ENCODE data around the gene TMEM217.

Gene TMEM217

DNA sequence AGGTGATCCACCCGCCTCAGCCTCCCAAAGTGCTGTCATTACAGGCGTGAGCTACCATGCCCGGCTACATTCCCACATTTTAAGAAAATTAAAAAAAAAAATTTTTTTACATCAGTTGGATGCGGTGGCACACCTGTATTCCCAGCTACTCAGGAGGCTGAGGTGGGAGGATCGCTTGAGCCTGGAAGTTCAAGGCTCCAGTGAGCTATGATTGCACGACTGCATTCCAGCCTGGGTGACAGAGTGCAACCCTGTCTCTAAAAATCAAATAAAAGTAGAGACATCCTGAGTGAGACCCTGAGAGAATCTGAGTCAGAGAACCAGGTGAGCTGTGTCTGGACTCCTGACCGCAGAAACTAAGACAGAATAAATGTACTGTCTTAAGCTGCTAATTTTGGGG, 49.2 kb downstream of the TMEM217 start:
- no peaks in the 10 kb centered on the region for H3K9me3 ChIP-seq (ENCODE audit: low read depth, low read length)
- DNase-seq (ENCODE audit: low read depth, low spot score) = no peak
- no peak overlapping the region for H3K27ac ChIP-seq
- H3K9ac ChIP-seq (ENCODE audit: insufficient read length) = no peak overlapping the region
- no peaks in the 10 kb centered on the region for H3K36me3 ChIP-seq (ENCODE audit: insufficient read depth, low read length)
- TF ChIP-seq EZH2 (IDR thresholded peaks at IDR 0.05) = no peak
- no peak for TF ChIP-seq POLR2AphosphoS5 (IDR thresholded peaks at IDR 0.05; ENCODE audit: borderline replicate concordance, low read depth, low read length)
- no peak for TF ChIP-seq FOXP2 (optimal IDR thresholded peaks at IDR 0.05; ENCODE audit: control extremely low read depth, extremely low read length, insufficient read depth)
- H3K4me3 ChIP-seq = no peak overlapping the region

GRCh38 chr6:37207903-37208456, 50.0 kb downstream of the TMEM217 start:
- Histone ChIP-seq H3K36me3 (ENCODE audit: insufficient read depth, low read length) (no peaks in the 10 kb centered on the region), H3K27ac (no peak overlapping the region), H3K9ac (ENCODE audit: insufficient read length) (no peak overlapping the region), H3K9me3 (ENCODE audit: low read depth, low read length) (no peaks in the 10 kb centered on the region), H3K4me3 (no peak overlapping the region)
- TF ChIP-seq POLR2AphosphoS5 (IDR thresholded peaks at IDR 0.05; ENCODE audit: borderline replicate concordance, low read depth, low read length) (no peak), EZH2 (IDR thresholded peaks at IDR 0.05) (no peak), FOXP2 (optimal IDR thresholded peaks at IDR 0.05; ENCODE audit: control extremely low read depth, extremely low read length, insufficient read depth) (no peak)
- DNase-seq (ENCODE audit: low read depth, low spot score) = no peak

DNA sequence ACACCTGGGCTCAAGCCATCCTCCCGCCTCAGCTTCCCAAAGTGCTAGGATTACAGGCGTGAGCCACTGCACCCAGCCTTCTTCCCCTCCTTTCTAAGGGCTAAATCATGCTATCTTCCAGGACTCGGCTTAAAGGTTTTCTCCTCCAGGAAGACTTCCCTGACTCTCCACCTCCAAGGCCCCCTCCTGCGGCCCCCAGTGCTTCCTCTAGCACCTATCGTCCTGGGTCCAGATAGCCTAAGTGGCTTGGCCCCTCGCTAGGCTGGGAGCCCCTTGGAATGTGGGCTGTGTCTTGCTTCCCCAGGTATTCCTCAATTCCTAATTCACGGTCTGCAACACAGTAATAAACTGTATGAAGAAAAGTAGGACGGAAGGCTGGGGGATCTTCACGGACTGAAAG, 51.3 kb downstream of the TMEM217 start:
- Histone ChIP-seq H3K36me3 (ENCODE audit: insufficient read depth, low read length) (no peaks in the 10 kb centered on the region), H3K27ac (no peak overlapping the region), H3K9ac (ENCODE audit: insufficient read length) (no peak overlapping the region), H3K9me3 (ENCODE audit: low read depth, low read length) (no peaks in the 10 kb centered on the region), H3K4me3 (no peak overlapping the region)
- no peak for DNase-seq (ENCODE audit: low read depth, low spot score)
- TF ChIP-seq EZH2 (IDR thresholded peaks at IDR 0.05) (no peak), POLR2AphosphoS5 (IDR thresholded peaks at IDR 0.05; ENCODE audit: borderline replicate concordance, low read depth, low read length) (no peak), FOXP2 (optimal IDR thresholded peaks at IDR 0.05; ENCODE audit: control extremely low read depth, extremely low read length, insufficient read depth) (no peak)

DNA sequence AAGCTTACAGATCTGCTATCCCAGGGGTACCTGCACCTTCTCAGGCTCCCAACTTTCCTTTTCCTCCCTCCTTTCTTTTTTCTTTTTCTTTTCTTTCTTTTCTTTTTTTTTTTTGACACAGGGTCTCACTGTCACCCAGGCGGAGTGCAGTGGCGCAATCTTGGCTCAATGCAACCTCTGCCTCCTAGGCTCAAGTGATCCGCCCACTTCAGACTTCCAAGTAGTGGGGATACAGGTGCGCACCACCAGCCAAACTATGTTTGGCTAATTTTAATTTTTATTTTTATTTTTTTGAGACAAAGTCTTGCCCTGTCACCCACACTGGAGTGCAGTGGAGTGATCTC, 52.0 kb downstream of the TMEM217 start:
- no peak for DNase-seq (ENCODE audit: low read depth, low spot score)
- Histone ChIP-seq H3K9me3 (ENCODE audit: low read depth, low read length) (no peaks in the 10 kb centered on the region), H3K4me3 (no peak overlapping the region), H3K9ac (ENCODE audit: insufficient read length) (no peak overlapping the region), H3K36me3 (ENCODE audit: insufficient read depth, low read length) (no peaks in the 10 kb centered on the region), H3K27ac (no peak overlapping the region)
- no peak for TF ChIP-seq POLR2AphosphoS5 (IDR thresholded peaks at IDR 0.05; ENCODE audit: borderline replicate concordance, low read depth, low read length)
- no peak for TF ChIP-seq EZH2 (IDR thresholded peaks at IDR 0.05)
- TF ChIP-seq FOXP2 (optimal IDR thresholded peaks at IDR 0.05; ENCODE audit: control extremely low read depth, extremely low read length, insufficient read depth) = no peak

GRCh38 chr6:37205175-37205996, 52.6 kb downstream of the TMEM217 start:
- H3K36me3 ChIP-seq (ENCODE audit: insufficient read depth, low read length) = no peaks in the 10 kb centered on the region
- no peak overlapping the region for H3K4me3 ChIP-seq
- DNase-seq (ENCODE audit: low read depth, low spot score) = no peak
- H3K9me3 ChIP-seq (ENCODE audit: low read depth, low read length) = no peaks in the 10 kb centered on the region
- H3K9ac ChIP-seq (ENCODE audit: insufficient read length) = no peak overlapping the region
- TF ChIP-seq POLR2AphosphoS5 (IDR thresholded peaks at IDR 0.05; ENCODE audit: borderline replicate concordance, low read depth, low read length) = no peak
- TF ChIP-seq EZH2 (IDR thresholded peaks at IDR 0.05) = no peak
- TF ChIP-seq FOXP2 (optimal IDR thresholded peaks at IDR 0.05; ENCODE audit: control extremely low read depth, extremely low read length, insufficient read depth) = no peak
- H3K27ac ChIP-seq = no peak overlapping the region

DNA sequence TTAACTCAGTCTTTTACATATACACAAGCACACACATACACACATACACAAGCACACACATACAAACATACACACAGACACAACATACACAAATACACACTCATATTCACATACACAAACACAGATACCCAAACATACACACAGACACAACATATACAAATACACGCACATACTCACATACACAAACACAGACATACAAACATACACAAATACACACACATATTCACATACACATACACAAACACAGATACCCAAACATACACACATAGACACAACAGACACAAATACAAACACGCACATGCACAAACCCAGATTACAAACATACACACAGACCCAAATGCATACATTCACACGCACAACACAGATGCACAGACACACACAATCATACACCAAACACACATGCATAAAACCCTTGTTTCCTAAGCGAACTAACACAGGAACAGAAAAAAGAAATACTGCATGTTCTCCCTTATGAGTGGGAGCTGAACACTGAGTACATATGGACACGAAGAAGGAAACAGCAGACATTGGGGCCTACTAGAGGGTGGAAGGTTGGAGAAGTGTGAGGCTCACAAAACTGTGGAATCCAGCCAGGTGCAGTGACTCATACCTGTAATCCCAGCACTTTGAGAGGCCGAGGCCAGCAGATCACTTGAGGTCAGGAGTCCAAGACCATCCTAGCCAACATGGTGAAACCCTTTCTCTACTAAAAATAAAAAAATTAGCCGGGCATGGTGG, 53.8 kb downstream of the TMEM217 start:
- Histone ChIP-seq H3K36me3 (ENCODE audit: insufficient read depth, low read length) (no peaks in the 10 kb centered on the region), H3K9ac (ENCODE audit: insufficient read length) (no peak overlapping the region), H3K4me3 (no peak overlapping the region), H3K27ac (no peak overlapping the region), H3K9me3 (ENCODE audit: low read depth, low read length) (no peaks in the 10 kb centered on the region)
- no peak for DNase-seq (ENCODE audit: low read depth, low spot score)
- TF ChIP-seq EZH2 (IDR thresholded peaks at IDR 0.05) (no peak), FOXP2 (optimal IDR thresholded peaks at IDR 0.05; ENCODE audit: control extremely low read depth, extremely low read length, insufficient read depth) (no peak), POLR2AphosphoS5 (IDR thresholded peaks at IDR 0.05; ENCODE audit: borderline replicate concordance, low read depth, low read length) (no peak)

GRCh38 chr6:37202788-37203491, 55.0 kb downstream of the TMEM217 start:
- DNase-seq (ENCODE audit: low read depth, low spot score) = no peak
- Histone ChIP-seq H3K4me3 (no peak overlapping the region), H3K9ac (ENCODE audit: insufficient read length) (no peak overlapping the region), H3K27ac (no peak overlapping the region), H3K36me3 (ENCODE audit: insufficient read depth, low read length) (no peaks in the 10 kb centered on the region), H3K9me3 (ENCODE audit: low read depth, low read length) (no peaks in the 10 kb centered on the region)
- TF ChIP-seq FOXP2 (optimal IDR thresholded peaks at IDR 0.05; ENCODE audit: control extremely low read depth, extremely low read length, insufficient read depth) = no peak
- TF ChIP-seq EZH2 (IDR thresholded peaks at IDR 0.05) = no peak
- TF ChIP-seq POLR2AphosphoS5 (IDR thresholded peaks at IDR 0.05; ENCODE audit: borderline replicate concordance, low read depth, low read length) = no peak

DNA sequence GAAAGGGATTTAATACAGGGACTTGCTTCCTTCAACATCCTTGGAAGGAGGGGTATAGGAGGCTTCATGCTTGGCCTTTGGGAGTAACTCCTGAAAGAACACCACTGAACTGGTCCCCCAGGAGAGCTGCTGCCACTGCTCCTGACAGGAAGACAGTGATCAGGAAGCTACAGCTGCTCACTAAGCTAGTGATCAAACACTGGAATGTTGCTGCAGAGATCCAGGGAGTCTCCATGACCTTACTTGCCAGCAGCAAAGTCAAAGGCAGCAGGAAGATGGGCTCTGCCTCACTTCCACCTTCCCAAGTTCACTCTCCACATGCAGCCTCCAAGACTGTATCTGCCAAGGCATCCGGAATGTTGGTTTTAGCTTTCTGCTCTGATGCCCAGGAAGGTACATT, 56.2 kb downstream of the TMEM217 start:
- Histone ChIP-seq H3K36me3 (ENCODE audit: insufficient read depth, low read length) (no peaks in the 10 kb centered on the region), H3K27ac (no peak overlapping the region), H3K4me3 (no peak overlapping the region), H3K9me3 (ENCODE audit: low read depth, low read length) (no peaks in the 10 kb centered on the region), H3K9ac (ENCODE audit: insufficient read length) (no peak overlapping the region)
- TF ChIP-seq FOXP2 (optimal IDR thresholded peaks at IDR 0.05; ENCODE audit: control extremely low read depth, extremely low read length, insufficient read depth) (no peak), POLR2AphosphoS5 (IDR thresholded peaks at IDR 0.05; ENCODE audit: borderline replicate concordance, low read depth, low read length) (no peak), EZH2 (IDR thresholded peaks at IDR 0.05) (no peak)
- DNase-seq (ENCODE audit: low read depth, low spot score) = no peak

All from SK-N-MC (cell line).